Stimulated activated CD8-positive, alpha-beta memory T cell treated with anti-CD3 and anti-CD28 coated beads, Interleukin-12 subunit alpha, Interleukin-12 subunit beta, amount 100 ng/mL, for 24 hours (primary cell): ENCODE measurements around the gene REG4.
"Not testable (repeated sequence)": the region's sequence is repeated elsewhere in the genome, so short reads cannot be mapped to it uniquely, and the experiment has no call there.

ENCODE experiments used
- DNase-seq: peaks from one replicate; pipeline ENCODE4 v3.0.0-alpha.2; 2020; ENCODE audit errors: extremely low read depth

Gene REG4

DNA sequence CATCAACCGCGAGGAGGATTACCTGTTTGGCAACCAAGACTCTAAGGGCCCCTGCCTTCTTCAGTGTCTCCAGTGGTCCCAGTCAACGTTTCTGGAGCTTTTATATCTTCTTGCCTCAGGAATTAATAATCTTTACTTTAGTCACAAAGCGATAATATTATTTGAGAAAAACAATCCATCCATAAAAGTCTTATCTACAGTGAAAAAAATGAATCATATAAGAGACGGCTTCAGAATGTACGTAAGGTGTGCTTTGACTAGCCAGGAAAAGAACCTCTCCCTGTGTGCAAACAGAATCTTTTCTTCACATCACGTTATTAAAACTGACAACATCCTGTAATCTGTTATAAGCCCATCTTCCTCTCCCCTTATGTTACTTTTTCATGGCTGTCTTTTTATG is at the start of gene REG4:
Gene REG4, minus strand, starts transcription at position 74 of the 400 bp plus-strand sequence. CDS start 2,691 bp downstream, outside the sequence.
- DNase-seq = no peak

DNA sequence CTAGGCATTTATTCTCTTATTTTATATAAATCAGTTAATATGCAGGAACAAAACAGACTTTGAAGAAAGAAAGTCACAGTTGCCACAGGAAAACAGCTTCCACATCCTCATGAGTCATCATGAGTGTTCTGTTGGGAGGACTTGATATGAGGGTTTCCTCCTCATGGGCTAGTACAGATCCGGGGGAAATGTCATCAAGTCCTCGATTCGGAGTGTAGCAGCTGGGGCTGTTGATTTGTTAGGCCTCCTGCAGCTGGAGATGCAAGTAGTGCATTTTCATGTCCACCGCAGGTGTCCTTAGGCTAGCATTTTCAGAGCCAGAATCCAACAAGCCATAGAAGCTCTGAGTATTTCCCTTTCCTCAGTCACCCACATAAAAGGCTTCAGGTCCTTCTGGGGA is 48.4 kb upstream of the REG4 start:
- DNase-seq = no peak

DNA sequence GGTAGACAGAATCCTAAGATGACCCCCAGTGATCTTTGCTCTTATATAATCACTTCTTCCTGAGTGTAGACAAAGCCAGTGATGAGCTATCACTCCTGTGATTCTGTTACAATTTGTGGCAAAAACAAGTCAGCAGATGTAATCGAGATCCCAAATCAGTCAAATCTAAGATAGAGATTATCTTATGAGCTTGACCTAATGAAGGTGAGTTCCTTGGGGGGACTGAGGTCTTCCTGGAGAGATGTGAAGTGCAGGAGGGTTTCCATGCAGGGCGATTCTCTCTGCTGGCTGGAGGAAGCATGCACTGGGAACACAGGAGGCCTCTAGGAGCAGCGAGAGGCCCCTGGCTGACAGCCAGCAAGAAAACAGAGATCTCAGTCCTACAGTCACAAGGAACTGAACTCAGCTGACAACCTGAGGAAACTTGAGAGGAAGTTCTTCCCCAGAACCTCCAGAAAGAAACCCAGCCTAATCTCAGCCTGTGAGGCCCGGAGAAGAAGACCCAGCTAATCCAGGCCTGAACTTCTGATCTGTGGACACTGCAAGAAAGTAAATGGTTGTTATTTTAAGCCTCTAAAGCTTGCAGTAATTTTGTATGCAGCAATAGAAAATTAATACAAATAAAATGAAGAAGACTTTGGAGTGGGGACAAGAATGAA is 47.4 kb upstream of the REG4 start:
- DNase-seq = not testable (repeated sequence)

DNA sequence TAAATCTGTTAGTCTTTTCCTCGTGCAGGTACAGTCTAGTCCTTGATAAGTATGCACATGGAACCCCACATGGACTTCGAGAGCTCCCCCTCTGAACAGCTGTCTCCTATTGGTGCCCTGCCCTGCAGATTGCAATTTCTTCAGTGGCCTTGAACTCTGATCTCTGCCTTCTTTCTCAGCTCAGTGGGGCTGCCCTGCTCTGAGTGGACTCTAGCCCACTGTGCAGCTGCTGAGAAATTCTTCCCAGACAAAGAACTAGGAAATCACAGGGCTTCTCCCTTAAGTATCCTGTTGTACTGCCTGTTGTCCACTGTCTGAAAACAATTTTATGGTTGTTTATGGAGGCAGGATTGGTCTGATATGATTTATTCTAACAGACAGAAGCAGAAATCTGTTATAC is 46.9 kb upstream of the REG4 start:
- DNase-seq = no peak

DNA sequence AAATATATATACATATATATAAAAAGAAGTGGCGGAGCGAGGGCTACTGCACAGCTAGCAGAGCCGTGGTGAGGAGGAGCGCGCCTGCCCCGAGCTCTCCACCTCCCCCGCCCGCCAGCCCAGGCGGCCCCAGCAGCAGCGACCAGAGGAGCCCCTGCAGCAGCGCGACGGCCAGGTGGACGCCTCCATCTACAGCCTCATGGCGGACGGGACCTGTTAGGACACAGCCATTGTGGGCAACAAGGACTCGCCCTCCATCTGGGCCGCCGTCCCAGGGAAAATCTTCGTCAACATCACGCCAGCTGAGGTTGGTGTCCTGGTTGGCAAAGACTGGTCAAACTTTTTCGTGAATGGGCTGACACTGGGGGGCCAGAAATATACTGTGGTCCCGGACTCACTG is 41.9 kb upstream of the REG4 start:
- DNase-seq = no peak

DNA sequence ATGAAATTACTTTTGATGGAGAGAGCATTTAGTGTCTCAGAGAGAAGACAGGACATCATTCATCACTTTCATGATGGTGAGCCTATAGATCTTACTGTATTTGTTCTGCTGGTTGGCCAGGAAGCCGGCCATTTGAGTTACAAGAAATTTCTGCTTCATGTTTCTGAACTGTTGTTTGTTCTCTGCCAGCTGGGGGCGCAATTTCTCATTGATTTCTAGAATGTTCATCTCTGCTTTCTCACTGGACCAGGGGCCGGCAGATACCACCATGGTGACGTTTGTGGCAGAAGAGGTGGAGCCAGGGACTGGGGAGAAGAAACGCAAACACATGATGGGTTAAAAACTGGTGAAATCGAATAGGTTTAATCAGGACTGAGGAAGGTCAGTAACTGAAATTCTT is 32.9 kb upstream of the REG4 start:
- not testable (repeated sequence) for DNase-seq

DNA sequence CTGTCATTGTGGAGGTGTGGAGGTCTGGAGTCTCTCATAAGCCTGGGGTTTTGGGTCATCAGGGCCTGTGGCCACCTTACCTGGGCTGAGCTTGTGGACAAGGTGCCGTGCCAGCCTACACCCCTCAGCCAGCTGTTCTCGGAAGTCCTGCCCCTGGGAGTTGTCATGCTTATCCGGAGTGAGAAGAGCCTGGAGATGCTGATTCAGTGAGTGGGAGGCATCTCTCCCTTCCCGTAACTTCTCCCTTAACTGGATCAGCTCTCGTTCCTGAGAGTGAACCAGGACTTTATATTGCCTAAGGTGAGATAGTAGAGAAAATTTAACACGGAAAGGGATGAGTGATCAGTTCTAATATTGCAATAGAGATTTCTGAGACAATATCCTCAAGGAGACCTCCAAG is 30.0 kb upstream of the REG4 start:
- no peak for DNase-seq

DNA sequence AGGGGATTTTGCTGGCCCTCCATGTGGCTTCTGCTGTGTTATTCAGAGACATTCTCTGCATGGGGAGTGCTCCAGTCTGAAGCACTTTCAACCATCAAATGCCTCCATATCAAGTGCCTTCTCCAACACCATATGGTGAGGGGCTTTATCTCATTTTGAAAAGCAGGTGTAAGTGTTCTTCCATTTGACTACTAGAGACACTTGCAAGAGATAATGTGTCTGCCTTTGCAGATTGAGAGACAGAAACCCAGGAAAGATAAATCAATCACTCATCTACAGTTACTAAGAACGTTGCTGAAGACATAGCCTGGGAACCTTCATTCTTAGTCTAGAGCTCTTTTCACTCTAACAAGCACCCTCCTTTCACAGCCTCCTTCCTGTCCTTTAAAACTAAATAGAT is 29.5 kb upstream of the REG4 start:
- DNase-seq = no peak

DNA sequence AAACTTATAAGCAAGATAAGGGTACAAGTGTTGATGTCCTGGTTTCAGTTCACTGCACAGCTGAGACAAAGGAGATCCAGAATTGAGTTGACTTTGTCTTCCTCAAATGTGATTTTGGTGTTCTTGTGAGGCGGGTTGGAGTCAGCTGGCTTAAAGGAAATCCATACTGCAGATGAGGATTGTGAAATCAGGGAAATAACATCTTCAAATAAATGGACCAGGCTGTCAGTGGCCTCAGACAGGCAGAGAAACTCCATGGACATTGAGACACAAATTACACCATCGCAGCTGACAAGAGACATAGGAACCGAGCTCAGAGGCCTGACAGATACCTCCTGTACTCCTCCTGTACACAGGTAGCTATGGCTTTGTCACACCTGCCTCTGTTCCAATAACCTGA is 27.0 kb upstream of the REG4 start:
- no peak for DNase-seq

DNA sequence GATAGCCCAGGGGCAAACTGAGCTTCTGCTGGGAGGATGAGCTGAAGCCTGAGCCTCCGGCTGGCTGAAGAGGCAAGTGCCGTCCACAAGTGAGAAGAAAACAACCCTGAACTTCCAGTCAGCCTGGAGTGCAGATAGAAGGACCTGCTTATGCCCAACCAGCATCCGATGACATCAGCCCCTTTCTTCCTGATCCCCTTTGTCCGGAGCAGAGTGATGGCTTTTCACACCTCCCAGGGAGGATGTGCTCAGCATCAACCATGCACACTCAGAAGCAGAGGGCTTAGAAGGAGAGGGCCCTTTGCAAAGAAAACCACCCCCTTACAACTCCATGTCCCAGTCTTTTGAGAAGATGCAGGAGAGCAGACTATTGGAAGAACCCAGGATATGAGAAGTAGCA is 23.7 kb upstream of the REG4 start:
- no peak for DNase-seq

DNA sequence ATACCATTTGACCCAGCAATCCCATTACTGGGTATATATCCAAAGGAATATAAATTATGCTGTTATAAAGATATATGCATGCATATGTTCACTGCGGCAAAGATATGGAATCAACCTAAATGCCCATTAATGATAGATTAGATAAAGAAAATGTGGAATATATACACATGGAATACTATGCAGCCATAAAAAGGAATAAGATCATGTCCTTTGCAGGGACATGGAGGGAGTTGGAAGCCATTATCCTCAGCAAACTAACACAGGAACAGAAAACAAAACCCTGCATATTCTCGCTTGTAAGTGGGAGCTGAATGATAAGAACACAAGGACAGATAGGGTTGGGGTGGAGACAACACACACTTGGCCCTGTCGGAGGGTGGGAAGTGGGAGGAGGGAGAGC is 19.8 kb upstream of the REG4 start:
- DNase-seq = no peak

DNA sequence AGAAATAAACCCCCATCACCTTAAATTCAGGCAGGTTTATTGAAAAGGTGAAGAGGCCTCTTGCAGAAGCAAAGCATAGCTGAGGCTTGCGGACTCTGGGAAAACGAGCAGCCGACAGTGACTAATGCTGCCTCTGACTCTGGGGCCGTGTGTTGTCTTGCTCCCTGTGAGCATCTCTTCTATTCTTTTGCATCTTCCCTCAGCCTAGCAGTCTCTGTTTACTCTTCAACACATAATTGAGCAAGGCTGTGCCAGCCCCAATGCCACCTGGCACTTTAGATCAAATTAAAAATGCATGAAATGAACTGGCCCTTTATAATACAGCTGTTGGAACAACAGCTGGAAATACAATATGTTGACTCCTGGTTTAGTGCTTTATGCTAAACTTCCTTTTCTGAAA is 18.4 kb upstream of the REG4 start:
- no peak for DNase-seq

DNA sequence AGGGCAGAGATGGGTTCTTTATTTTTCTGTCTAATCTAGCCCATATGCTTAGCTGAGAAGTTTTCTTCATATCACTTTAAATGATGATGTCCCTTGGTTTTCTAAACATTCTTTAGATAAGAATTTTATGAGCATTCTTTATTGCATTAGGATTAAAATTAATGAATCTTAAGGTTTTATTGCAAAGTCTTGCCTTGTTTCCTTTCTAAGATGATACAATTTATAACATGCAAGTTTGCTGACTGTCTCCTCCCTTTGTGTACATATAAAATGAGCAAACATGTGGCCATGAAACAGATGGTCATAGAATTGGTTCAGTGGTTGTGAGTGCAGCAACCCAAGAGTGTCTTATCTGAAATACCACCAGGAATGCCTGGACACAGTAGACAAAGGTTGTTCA is 17.7 kb upstream of the REG4 start:
- not testable (repeated sequence) for DNase-seq

DNA sequence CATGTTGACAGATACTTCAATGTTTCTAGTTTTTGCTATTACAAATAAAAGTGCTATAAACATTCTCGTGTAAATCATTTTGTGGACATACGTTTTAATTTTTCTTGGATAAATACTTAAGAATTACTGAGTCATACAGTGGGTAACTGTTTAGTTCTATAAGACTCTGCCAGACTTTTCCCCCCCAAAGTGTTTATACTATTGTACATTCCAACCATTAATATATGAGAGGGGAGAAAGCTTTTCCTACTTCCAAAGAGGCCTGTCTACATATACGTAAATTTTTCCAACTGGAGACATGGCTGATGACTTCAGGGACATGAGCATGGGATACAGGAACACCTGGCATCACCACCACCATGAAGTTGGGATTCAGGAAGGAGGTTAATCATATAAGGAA is 17.0 kb upstream of the REG4 start:
- no peak for DNase-seq

DNA sequence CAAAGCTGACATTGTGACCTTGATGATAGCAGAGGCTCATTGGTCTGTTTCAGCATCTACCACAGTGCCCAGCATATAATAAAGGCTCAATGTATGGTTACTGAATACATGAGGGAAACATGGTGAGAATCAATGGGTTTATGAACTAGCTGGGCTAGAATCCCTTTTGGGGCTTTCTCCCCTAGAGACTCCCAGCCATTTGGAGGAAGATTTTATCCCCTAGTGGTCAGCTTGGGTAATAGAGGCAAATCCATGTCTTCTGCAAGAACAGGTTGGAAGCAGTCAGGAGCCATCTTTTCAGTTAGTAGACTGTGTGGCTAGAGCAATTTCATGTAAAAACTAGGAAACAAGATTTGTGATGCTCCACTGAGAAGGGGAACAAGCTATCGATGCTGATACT is 15.8 kb upstream of the REG4 start:
- DNase-seq = no peak

DNA sequence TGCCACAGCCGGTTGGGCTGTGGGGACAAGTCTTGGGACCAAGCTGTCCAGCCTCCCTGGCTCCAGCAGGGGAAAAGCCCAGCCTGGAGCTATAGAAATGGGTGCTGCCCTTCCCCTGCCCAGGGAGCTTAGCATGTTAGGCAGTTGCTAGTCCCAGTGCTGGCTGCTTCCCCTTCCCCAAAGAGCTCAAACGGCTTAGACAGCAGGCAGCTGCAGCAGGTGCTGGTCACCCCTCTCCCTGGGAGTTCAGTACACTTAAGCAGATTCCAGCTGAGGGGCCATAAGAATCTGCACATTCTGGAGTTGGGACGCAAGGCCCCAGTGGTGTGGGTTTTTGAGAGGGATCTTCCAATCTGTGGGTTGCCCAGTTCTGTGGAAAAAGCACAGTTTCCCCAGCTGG is 11.1 kb upstream of the REG4 start:
- no peak for DNase-seq

DNA sequence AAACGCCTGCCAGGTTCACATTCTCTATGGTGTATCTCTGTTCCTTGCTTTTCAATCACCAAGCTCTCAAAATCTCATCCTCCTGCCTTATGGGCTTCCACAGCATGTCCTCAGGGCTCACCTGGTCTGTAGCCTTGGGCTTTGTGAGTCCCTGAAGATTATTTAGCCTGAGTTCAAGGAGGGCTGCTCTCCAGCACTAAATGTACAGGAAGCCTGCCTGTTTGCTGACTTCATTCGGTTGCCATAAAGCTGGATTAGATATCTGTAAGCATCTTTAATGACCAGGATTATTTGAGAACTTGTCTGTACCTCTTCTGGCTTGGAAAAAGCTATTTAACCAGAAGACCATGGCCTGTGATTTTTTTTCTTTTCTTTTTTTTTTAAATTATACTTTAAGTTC is 6.9 kb upstream of the REG4 start:
- no peak for DNase-seq

DNA sequence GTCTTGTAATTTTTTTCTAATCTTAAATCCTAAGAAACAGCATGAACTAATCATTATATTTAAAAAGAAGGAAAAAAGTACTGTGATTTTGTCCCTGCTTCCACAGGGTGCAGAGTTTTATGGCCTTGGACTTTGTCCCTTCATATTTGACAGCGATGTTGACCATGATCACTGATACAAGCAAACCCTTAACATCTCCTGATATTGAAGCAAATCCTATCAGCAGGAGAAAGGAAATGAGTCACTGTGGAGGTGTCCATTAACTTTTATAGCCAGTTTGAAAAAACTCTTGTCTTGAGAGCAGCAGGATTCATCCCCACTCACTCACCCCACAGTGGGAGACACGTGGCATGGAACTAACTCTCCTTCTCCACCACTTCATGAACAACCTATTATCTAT is 5.1 kb upstream of the REG4 start:
- DNase-seq = no peak

DNA sequence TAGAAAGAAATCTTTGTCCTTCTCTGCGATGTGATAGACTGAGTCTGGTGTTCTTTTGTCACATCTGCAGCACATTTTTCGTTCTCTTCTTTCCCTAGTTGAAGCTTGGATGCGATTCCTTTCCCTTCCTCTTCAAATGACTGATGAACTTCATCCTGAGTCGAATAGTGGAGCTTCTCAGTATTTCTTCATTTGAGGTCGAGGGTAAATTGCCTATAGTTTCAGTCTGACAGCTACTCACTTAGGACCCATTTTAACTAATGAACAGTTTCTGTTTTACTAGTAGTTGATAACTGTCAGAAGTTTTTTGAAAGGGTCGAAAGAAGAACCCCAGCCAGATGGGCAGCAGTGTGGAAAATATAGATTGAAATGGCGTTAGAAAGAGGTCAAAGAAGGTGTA is 4.7 kb upstream of the REG4 start:
- no peak for DNase-seq

DNA sequence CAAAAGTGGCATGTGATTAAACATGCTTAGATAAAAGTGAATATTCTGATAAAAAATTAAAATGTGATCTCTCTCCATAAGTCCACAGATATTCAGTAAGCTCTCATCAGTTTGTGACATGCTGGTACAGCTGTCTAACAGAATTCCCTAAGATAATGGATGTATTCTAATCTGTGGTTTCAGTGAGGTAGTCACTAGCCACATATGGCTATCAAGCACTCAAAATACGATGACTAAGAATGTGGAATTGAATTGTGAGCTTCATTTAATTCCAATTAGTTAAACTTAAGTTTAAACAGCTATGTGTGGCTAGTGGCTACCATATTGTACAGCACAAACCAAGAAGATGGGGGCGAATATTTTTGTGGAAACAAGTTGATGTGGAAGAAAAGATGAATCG is 4.1 kb upstream of the REG4 start:
- DNase-seq = no peak

DNA sequence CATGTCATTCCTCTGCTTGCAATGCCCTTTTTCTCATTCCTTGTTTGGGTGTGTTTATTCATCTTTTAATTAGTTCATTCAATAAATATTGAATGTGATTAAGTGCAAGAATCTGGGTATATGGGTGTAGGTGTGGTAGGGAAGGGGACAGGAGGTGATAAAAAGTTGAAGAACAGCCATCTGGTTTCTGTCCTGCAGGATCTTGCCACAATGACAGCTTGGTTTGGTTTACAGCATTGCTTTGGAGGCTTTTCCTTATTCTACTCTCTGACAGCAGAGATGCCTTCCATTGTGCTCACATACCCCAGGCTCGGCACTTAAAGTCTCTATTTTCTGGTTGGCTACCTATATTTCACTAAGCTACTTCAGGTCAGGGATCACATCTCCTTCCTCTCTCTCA is 3.0 kb upstream of the REG4 start:
- no peak for DNase-seq

DNA sequence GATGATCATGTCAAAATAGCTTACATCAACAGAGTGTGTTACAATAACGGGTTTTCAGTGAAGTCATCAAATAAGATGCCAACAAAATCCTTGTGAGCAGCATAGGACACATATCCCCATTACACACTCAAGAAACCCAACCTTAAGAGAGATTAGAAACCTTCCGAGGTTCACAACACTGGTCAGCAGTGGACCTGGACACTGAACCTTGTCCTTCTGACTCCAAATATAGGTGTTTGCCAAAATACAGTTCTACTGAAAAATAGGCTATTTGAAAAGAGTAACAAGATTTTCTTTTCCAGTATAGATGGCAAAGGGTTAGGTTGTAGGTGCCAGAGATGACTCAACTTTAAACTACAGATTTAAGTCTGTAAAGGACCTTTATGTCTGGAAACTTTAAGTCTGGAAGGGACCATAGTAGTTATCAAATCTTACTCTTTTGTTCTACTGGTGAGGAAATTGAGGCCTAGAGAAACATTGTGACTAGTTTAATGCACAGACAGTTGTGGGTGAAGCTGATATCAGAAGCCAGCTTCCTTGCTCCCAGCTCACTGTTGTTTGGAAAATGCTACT is 811 bp upstream of the REG4 start:
- no peak for DNase-seq

DNA sequence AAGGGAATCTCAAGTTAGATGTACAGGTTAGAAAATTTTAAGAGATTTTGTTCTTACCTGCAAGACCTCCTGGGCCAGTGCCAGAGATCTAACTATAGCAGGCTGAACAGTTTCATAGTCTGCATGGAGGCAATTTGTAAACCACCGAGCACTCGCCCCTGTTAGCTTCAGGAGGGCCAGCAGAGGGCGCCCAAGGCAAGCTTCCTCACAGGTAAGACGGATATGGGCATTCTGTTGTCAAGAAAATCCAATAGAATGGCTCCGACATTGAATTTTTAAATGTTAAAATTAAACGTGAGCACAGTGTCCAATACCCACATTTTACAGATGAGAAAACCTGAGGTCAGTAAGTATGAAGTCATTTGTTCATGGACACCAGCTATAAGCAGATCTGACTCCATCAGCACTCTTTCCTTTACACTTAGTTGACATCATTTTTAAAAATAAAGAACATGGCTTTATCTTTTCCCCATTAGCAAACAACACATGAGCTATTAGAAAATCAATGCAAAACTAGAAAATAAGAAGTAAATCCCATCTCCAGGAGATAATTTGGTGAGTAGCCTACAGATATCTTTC is 2.2 kb downstream of the REG4 start:
- peak; percentile 27 for DNase-seq

DNA sequence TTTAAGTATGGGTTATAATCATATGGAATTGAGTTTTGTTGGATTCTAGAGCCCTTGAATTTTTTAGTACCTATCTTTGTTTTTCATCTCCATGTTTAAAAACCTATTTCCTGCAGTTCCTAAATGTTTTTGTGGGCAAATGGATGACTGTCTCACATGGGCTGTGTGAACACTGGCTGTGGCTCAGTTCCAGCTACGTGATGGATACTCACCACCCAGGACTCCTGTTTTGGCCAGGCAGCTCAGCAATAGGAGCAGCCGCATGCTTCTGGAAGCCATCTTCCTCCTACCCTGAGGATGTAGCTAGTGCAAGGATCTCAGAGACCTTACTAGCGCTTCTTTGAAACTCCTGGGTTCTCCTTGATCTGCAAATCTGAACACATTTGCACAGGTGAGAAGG is 2.8 kb downstream of the REG4 start:
- no peak for DNase-seq
